ENCODE results near the gene PRH1.

The PRH1 gene

DNA sequence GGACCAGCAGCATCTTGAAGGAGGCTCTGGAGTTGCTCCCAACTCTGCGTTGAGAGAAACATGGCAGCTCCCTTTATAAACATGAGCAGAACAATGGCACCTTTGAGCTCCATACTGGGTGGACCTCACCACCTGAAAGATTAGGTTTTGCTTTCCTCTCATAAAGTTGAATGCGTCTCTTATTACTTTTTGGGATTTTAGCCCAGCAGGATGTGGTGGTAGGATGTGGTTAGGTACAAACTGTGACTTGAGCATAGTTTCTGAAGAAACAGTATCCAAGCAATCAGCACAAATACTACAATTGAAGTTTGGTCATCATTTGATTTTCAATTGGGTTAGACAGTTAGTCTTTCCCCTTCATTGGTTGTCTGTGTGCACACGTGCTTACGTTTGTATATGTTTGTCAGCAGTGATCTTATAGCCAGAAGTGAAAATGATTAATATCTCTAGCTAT, 34.6 kb downstream of the PRH1 start, which contains the start of gene PRR4:
Gene PRR4 (minus strand): TSS at position 51 of the 454 bp plus-strand sequence. CDS start 38 bp downstream, at position 13.
- TF ChIP-seq, protein P1, sequence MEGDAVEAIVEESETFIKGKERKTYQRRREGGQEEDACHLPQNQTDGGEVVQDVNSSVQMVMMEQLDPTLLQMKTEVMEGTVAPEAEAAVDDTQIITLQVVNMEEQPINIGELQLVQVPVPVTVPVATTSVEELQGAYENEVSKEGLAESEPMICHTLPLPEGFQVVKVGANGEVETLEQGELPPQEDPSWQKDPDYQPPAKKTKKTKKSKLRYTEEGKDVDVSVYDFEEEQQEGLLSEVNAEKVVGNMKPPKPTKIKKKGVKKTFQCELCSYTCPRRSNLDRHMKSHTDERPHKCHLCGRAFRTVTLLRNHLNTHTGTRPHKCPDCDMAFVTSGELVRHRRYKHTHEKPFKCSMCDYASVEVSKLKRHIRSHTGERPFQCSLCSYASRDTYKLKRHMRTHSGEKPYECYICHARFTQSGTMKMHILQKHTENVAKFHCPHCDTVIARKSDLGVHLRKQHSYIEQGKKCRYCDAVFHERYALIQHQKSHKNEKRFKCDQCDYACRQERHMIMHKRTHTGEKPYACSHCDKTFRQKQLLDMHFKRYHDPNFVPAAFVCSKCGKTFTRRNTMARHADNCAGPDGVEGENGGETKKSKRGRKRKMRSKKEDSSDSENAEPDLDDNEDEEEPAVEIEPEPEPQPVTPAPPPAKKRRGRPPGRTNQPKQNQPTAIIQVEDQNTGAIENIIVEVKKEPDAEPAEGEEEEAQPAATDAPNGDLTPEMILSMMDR (IDR thresholded peaks at IDR 0.05), result no peak
- Histone ChIP-seq H3K27me3 (ENCODE audit: control insufficient read depth, insufficient read depth, low read length) (no peaks in the 10 kb centered on the region), H3K79me2 (no peaks in the 10 kb centered on the region), H2AFZ (no peak within 1 kb of the TSS), H3K4me2 (ENCODE audit: low read length) (no peak within 1 kb of the TSS), H3K9ac (no peak within 1 kb of the TSS), H3K9me3 (ENCODE audit: control insufficient read depth, low read length) (no peaks in the 10 kb centered on the region), H3K4me3 (ENCODE audit: low read depth, low read length) (no peak within 1 kb of the TSS), H3K4me1 (peaks cover 3% of the 10 kb centered on the region), H3K36me3 (ENCODE audit: control insufficient read depth, insufficient read depth, low read length) (no peaks in the 10 kb centered on the region), H3K27ac (no peak within 1 kb of the TSS)

DNA sequence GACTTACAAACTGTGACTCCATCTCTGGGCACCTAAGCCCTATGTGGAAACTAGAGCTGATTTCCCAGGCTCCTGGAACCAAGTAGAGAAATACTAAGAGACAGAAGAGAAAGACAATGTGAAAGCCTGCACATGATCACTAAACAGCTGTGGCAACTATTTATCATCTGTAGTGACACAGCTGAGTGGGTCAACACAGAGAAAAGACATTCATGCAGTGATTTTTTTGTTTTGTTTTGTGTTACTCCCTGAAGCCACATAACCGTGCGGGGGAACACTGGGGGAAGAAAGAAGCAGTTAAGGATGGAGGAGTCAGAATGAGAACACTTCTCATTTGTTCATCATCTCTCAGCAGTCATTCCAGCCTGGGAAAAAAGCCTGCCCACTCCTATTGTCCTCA, 36.3 kb downstream of the PRH1 start:
- no peak overlapping the region for H3K9ac ChIP-seq
- TF ChIP-seq, protein P1 (IDR thresholded peaks at IDR 0.05), result no peak
- no peak overlapping the region for H3K27ac ChIP-seq
- H3K79me2 ChIP-seq, result no peaks in the 10 kb centered on the region
- H3K4me2 ChIP-seq (ENCODE audit: low read length), result no peak overlapping the region
- H3K4me1 ChIP-seq, result peaks cover 3% of the 10 kb centered on the region
- H3K36me3 ChIP-seq (ENCODE audit: control insufficient read depth, insufficient read depth, low read length), result no peaks in the 10 kb centered on the region
- no peaks in the 10 kb centered on the region for H3K9me3 ChIP-seq (ENCODE audit: control insufficient read depth, low read length)
- no peak overlapping the region for H2AFZ ChIP-seq
- no peak overlapping the region for H3K4me3 ChIP-seq (ENCODE audit: low read depth, low read length)
- H3K27me3 ChIP-seq (ENCODE audit: control insufficient read depth, insufficient read depth, low read length), result no peaks in the 10 kb centered on the region

DNA sequence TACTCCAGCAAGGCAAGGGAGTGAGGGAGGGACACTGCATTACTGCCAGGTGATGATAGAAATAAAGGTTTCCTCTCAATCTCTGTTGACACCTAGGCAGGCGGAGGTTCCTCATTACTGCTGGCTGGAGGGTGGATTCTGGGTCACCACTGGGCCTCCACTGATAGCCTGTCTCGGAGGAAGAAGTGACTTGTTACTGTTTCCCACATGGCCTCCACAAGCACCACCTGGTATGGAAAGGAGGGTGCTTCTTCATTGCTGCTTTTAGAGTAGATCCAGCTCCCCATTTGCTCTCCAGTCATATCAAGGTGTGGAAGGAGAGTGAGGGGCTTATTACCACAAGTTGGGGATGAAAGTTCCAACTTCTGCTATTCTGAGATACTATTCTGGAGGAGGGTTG, 41.2 kb downstream of the PRH1 start:
- Histone ChIP-seq H3K4me1 (no peaks in the 10 kb centered on the region), H3K4me3 (ENCODE audit: low read depth, low read length) (no peak overlapping the region), H2AFZ (no peak overlapping the region), H3K36me3 (ENCODE audit: control insufficient read depth, insufficient read depth, low read length) (no peaks in the 10 kb centered on the region), H3K9me3 (ENCODE audit: control insufficient read depth, low read length) (no peaks in the 10 kb centered on the region), H3K27ac (no peak overlapping the region), H3K27me3 (ENCODE audit: control insufficient read depth, insufficient read depth, low read length) (no peaks in the 10 kb centered on the region), H3K79me2 (no peaks in the 10 kb centered on the region), H3K9ac (no peak overlapping the region), H3K4me2 (ENCODE audit: low read length) (no peak overlapping the region)
- TF ChIP-seq, protein P1 (IDR thresholded peaks at IDR 0.05), result no peak

DNA sequence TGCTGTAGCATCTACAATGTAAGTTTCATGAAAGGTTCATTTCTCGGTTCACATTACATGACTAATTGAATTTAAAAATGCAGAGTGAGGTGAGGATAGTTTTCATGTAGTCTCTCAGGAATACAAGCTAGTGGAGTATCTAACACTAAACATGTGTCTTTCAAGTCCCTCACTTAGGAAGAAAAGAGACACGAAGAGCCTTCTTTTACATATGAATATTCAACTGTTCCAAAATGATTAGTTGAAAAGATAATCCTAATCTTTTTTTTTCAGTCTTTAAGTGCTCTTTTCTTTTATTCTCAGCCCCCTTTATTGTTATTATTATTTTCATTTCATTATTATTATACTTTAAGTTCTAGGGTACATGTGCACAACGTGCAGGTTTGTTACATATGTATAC, 45.6 kb downstream of the PRH1 start:
- Histone ChIP-seq H3K27ac (no peak overlapping the region), H3K9ac (no peak overlapping the region), H3K4me3 (ENCODE audit: low read depth, low read length) (no peak overlapping the region), H3K79me2 (no peaks in the 10 kb centered on the region), H3K36me3 (ENCODE audit: control insufficient read depth, insufficient read depth, low read length) (no peaks in the 10 kb centered on the region), H3K27me3 (ENCODE audit: control insufficient read depth, insufficient read depth, low read length) (no peaks in the 10 kb centered on the region), H3K4me1 (no peaks in the 10 kb centered on the region), H3K9me3 (ENCODE audit: control insufficient read depth, low read length) (no peaks in the 10 kb centered on the region), H3K4me2 (ENCODE audit: low read length) (no peak overlapping the region), H2AFZ (no peak overlapping the region)
- TF ChIP-seq, protein P1 (IDR thresholded peaks at IDR 0.05), result no peak

All from parathyroid adenoma (tissue), 2 donors.